Femur (tissue), 1 donor: ENCODE data around the gene CCDC169.
A peak's percentile ranks its signal among the peaks of the same experiment; 100 is the strongest.

Experiments
- DNase-seq: peaks from one replicate; pipeline ENCODE4 v3.0.0-alpha.2; 2017

CCDC169 gene

DNA sequence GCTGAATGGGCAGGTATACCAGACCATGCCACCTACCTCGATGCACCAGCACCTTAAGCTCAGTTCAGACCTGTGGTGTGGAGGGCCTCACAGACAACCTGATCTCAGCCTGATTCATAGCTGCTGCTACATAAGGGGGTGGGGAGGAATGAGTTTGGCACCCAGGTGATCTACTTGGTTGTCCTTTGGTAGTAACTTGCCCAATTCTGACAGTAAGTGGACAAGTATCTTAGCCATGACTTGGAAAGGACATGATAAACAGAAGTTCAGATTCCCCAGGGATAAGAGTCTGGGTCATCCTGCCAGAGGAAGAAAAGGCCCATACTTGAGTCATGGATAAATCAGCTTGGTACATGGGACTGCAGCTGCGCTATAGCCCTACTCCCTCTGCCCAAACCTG, 54.9 kb downstream of the CCDC169 start:
- no peak for DNase-seq

DNA sequence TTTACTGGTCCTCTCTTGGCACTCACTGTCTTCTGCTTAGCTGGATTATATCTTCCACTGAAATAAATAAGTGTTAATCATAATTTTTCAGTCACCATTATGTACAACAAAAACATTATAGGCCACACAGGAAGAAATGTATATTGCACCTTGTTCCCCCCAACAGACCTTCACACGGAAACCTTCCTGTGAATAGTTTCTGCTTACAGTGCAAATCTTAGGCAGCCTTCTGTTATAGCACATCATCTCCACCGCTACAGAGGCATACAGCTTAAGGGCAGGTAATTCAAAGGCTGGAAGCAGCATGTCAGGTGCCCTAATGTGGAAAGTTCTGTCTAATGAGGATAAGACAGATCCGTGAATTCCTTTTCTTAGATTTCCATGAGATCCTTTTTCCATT, 66.4 kb downstream of the CCDC169 start:
- no peak for DNase-seq

DNA sequence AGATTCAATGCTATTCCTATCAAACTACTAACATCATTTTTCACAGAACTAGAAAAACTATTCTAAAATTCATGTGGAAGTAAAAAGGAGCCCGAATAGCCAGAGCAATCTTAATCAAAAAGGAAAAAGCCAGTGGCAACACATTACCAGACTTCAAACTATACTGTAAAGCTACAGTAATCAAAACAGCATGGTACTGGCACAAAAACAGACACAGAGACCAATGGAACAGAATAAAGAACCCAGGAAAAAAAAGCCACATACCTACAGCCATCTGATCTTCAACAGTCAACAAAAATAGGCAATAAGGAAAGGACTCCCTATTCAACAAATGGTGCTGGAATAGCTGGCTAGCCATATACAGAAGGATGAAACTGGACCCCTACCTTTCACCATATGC, 72.9 kb downstream of the CCDC169 start:
- no peak for DNase-seq

DNA sequence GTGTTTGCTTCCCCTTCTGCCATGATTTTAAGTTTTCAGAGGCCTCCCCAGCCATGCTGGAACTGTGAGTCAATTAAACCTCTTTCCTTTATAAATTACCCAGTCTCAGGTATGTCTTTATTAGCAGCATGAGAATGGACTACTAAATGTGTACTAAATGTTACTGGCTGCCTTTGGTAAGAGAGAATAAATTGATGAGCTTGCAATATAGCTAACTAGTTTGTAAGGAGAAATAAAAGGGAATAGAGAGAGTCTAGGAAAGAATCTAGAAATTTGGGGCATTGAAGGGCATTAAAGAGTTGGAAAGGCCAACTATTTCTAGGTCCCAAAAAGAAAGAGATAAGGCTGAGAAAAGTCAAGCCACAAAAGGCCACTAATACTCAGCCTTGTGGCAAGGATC, 77.7 kb downstream of the CCDC169 start:
- DNase-seq = no peak

DNA sequence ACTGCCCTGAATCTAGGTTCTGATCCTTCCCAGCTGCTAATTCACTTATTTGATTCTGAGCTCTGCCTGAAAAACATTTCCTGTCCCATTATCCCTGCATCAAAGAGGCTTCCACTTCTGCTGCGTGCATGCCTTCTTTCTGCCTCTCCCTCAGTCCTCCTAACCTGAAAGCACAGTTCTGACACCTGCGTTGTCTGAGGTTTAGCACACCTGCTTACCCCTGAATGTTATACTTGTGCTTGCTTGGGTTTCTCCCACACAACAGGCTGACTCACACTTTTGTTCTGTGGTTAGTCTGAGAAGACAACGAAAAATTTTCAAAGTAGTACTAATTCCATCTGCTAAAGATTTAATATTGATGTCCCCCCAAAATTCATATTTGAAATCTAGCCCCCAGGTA, 80.2 kb downstream of the CCDC169 start:
- no peak for DNase-seq

DNA sequence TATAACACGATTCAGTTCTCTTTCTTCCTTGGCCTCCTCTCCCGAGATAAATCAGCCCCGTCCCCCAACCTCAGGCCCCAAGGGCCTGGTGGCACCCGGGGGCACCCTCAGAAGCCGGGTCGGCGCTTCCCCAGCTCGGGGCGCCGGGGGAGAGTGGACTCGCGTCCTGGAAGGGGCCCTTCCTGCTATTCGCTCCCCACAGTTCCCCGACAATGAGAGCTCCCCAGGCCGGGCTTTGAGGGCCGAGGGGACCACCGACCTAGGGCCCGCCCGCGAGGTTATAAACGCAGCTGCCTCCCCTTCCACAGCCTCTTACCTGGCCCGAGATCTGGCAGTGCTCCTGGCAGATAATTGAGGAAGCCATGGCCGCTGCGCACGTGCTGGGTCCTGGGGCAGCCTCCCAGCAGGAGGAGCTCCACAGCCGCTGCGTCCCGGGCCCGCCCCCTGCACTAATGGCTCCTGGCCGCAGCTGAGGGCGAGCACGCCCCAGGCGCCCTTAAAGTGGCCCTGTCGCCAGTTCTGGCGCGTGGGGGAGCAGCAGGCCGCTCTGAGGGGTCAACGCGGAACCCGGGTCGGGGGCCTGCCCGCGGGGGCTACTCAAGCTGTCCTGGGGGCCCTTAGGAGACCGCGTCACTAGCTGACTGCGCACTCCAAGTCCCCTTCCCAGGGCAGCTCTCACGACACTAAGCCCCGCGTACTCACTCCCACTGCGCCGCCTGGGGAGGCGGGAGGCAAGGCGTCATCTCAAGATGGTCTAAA, 83.3 kb downstream of the CCDC169 start, which contains the start of gene SOHLH2:
TSS of gene SOHLH2 (minus strand) at position 394 of the 759 bp plus-strand sequence. CDS start at position 364, 30 bp downstream.
- DNase-seq = no peak

DNA sequence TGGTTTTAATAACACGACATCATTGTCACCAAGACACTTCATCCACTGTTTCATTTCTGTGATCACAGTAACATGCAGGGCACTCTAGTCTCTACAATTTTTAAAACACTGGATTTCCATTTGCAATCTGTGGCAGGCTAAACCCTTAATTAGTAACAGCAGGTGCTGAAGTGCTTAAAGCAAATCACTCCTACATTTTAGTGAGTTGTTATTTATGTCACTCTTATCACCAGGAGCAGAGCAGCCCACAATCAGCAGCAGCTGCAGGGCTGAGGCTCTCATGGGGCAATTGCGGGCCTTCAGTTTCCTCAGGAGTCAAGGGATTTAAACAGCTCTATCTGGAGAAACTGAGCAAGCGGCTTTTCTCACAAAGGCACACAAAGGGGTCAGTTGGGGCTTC, 84.8 kb downstream of the CCDC169 start:
- no peak for DNase-seq

DNA sequence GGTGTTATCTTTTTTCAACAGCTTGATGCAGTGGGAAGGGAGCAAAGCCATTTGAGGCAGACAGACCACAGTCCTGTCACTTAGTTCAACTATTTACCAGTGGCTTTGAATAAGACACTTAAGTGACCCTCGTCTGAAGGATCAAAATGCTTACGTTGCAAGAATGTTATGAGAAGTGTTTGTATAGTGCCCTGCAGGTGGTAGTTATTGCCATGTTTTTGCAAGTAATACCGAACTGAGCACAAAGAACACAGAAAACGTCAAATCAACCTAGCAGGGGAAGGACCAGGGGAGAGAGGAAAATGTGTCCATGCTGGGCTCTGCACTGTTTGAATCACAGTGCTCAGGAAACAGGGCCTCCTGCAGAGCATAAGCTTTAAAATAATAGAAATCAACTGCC, 86.0 kb downstream of the CCDC169 start:
- DNase-seq = no peak

DNA sequence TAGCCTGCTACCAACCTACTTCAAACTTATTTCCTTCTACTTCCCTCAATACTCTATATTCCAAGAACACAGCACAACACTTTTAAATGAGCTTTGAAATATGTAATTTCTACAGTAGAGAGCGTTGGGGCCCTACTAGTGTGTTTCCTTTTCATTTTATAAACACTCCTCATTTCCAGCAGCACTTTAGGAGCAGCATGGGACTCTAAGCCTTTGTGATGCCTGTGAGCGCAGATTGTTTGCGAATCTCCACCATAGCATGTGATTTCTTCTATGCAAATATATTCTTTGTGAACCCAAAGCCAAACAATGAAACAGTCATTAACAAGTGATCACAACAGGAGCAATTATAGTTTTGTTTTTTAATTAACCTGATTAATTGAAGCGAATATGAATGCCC, 86.9 kb downstream of the CCDC169 start:
- DNase-seq = no peak

DNA sequence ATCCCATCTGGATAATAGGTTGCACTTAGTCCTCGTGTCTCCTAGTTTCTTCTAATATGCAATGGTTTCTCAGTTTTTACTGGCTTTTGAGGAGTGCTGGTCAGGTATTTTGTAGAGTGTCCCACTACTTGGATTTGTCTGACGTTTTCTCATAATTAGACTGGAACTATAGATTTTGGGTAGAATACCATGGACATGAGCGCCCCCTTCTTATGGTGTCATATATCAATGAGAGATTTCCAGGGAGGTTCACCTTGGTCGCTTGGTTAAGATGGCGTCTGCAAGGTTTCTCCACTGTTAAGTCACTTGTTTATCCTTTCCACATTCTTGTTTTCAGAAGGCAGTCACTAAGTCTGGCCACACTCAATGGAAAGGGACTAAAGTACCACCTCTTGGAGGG, 89.9 kb downstream of the CCDC169 start:
- no peak for DNase-seq

DNA sequence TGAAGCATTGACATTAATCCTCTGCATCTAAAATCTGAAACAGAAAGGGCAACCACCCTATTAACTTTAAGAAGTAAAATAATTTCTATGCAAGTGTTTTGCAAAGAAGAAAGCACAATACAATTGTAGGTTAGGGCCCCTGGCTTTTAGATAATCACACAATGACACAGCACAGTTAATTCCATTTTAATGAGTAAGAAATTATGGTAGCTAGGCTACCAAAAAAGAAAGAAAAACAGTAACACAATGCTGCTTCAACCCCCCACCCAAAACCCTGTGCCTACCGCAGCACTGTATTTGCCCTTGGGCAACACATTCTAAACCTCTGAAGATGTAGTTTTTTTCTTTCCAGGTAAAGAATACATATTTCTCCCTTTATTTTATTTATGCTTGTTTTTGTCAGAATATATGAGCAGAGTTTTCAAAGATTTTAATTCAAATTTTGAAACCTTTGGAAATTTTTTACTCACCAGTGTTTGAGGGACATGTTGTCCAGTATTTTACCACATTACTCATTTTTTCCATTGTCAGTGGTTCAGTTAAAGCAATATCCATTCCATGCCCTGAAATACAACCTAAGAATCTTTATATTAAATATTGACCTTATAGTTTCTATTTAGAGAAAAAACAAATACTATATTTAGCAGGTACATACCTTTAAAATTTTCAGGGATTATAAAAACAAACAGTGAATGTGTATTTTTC, 104.3 kb downstream of the CCDC169 start:
- DNase-seq = no peak

DNA sequence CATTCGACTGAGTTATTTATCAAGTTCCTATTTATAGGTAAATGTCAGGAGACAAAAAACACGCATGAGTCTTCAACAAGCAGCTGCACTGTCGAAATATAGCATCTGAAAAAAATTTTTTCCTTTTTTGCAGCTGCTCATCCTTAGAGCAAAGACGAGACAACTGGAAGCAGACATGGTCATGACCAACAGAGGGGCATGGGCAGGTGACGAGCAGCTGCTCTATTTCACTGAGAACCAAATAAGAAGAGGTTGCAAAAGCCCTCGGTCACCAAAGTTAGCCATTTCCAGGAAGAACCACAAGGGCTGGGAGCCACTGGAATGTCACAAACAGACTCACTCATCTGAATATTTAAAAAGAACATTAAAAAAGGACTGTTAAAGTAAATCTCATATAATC, 105.4 kb downstream of the CCDC169 start:
- DNase-seq = peak; percentile 63

DNA sequence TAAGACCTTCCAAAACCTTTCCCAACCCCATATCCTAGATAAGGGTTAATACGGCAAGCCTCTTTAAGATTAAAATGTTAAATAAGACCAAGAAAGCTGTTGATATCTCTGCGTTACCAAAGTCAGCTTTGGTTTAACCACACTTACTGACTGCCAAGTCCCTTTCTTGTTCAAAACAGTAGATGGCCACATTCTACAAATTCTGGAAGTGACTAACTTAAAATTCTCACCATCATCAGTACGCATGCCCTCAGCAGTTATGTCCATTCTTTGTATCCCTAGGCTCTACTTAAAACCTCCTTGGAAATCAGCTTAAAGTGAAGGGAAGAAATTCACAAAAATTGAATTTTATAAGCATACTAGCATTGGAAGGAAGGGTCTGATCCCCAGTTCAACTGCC, 106.8 kb downstream of the CCDC169 start:
- DNase-seq = no peak

DNA sequence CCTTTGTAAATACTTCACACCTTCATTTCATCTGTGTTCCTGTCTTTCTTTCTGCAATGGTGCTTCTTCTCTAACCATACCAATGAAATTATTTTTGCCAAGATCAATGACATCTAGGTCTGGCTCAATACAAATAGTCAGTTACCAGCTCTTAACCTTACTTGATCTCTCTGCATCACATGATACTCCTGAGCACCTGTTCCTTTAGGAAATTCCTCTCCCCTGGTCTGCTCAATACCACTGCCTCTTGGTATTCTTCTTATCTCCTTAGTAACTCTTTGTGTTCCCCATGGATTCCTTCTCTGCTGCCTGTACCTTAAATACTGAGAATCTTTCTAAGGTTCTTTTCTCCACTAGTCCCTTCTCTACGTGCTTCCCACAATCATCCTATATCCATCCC, 109.2 kb downstream of the CCDC169 start:
- DNase-seq = no peak

DNA sequence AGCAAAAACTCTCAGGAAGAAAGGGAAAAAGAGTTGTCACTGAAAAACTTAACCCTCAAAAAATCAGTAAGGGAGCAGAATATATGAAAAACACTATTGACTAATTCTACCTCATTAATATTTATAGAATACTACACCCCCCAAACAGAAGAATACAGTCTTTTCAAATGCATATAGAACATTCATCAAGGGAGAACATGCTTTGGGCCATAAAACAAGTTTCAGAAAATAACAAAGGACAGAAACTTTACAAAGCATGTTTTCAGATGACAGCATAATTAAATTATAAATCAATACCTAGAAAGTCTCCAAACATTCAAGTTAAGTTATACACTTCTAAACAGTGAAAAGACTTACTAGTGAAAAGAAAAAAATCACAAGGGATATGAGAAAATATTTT, 113.7 kb downstream of the CCDC169 start:
- no peak for DNase-seq
